ENCODE measurements around the gene PARD3.

GRCh38 chr10:34707656-34708055 is 107.4 kb downstream of the PARD3 start:
- no peak for TF ChIP-seq CTCF (IDR thresholded peaks at IDR 0.05; ENCODE audit: poor library complexity, severe bottlenecking)
- no peak for TF ChIP-seq EZH2 (IDR thresholded peaks at IDR 0.05; ENCODE audit: borderline replicate concordance, insufficient read depth, low read length, poor library complexity, severe bottlenecking)
- no peak for TF ChIP-seq EP300 (conservative IDR thresholded peaks at IDR 0.05; ENCODE audit: poor library complexity, severe bottlenecking)
- TF ChIP-seq, protein P1, sequence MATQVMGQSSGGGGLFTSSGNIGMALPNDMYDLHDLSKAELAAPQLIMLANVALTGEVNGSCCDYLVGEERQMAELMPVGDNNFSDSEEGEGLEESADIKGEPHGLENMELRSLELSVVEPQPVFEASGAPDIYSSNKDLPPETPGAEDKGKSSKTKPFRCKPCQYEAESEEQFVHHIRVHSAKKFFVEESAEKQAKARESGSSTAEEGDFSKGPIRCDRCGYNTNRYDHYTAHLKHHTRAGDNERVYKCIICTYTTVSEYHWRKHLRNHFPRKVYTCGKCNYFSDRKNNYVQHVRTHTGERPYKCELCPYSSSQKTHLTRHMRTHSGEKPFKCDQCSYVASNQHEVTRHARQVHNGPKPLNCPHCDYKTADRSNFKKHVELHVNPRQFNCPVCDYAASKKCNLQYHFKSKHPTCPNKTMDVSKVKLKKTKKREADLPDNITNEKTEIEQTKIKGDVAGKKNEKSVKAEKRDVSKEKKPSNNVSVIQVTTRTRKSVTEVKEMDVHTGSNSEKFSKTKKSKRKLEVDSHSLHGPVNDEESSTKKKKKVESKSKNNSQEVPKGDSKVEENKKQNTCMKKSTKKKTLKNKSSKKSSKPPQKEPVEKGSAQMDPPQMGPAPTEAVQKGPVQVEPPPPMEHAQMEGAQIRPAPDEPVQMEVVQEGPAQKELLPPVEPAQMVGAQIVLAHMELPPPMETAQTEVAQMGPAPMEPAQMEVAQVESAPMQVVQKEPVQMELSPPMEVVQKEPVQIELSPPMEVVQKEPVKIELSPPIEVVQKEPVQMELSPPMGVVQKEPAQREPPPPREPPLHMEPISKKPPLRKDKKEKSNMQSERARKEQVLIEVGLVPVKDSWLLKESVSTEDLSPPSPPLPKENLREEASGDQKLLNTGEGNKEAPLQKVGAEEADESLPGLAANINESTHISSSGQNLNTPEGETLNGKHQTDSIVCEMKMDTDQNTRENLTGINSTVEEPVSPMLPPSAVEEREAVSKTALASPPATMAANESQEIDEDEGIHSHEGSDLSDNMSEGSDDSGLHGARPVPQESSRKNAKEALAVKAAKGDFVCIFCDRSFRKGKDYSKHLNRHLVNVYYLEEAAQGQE (IDR thresholded peaks at IDR 0.05; ENCODE audit: borderline replicate concordance) = no peak
- no peak for TF ChIP-seq TAF1 (IDR thresholded peaks at IDR 0.05; ENCODE audit: low read depth)
